Type B pancreatic cell (in vitro differentiated cells): ENCODE results near the gene BMP8B. TPM values are rescaled to one million over a fixed set of nuclear protein-coding genes. Genes with fewer than 3 reads are reported as not detected.

ENCODE experiments used
- DNase-seq: peaks from one replicate; pipeline ENCODE4 v3.0.0; 2021; ENCODE audit warnings: mixed read lengths; ENCODE audit not compliant: unreplicated experiment; ENCODE audit errors: extremely low spot score
- H3K27ac Mint-ChIP-seq: 2 replicates; pipeline ENCODE4 v1.8.0; 2021; ENCODE audit warnings: mild to moderate bottlenecking, mixed read lengths
- H3K27me3 Mint-ChIP-seq: 2 replicates; pipeline ENCODE4 v1.8.0; 2021; ENCODE audit warnings: mixed read lengths
- H3K36me3 Mint-ChIP-seq: 2 replicates; pipeline ENCODE4 v1.8.0; 2021; ENCODE audit warnings: mixed read lengths
- H3K4me1 Mint-ChIP-seq: one replicate; pipeline ENCODE4 v1.8.0; 2021; ENCODE audit warnings: mixed read lengths; ENCODE audit not compliant: unreplicated experiment
- H3K4me3 Mint-ChIP-seq: 2 replicates; pipeline ENCODE4 v1.8.0; 2021; ENCODE audit warnings: mild to moderate bottlenecking, mixed read lengths
- H3K9me3 Mint-ChIP-seq: 2 replicates; pipeline ENCODE4 v1.8.0; 2021; ENCODE audit warnings: mixed read lengths
- CTCF ChIP-seq: fragments of 200-600 bp; sonication (generic); conservative IDR thresholded peaks from 2 replicates; pipeline ENCODE4 v1.5.0; 2021; ENCODE audit warnings: antibody characterized with exemption, mild to moderate bottlenecking
- total RNA-seq: library from RNA; stranded (reverse); gene quantifications from 2 replicates; pipeline ENCODE4 v1.2.1, GENCODE V29; 2021; ENCODE audit warnings: low replicate concordance

Gene BMP8B
- total RNA-seq, 1 donor from 2014 or later = 1.5 TPM

GRCh38 chr1:39727932-39728317, 60.7 kb downstream of the BMP8B start:
- Mint-ChIP-seq H3K4me1 (no peaks in the 10 kb centered on the region), H3K36me3 (no peaks in the 10 kb centered on the region), H3K27ac (no peak overlapping the region), H3K4me3 (no peak overlapping the region), H3K9me3 (no peaks in the 10 kb centered on the region), H3K27me3 (peaks cover 82% of the 10 kb centered on the region)
- TF ChIP-seq CTCF = no peak
- DNase-seq = no peak

GRCh38 chr1:39727221-39727931, 61.3 kb downstream of the BMP8B start:
- Mint-ChIP-seq H3K9me3 (no peaks in the 10 kb centered on the region), H3K36me3 (no peaks in the 10 kb centered on the region), H3K27me3 (peaks cover 83% of the 10 kb centered on the region), H3K4me1 (no peaks in the 10 kb centered on the region), H3K27ac (no peak overlapping the region), H3K4me3 (no peak overlapping the region)
- no peak for TF ChIP-seq CTCF
- no peak for DNase-seq

GRCh38 chr1:39726600-39726999, 62.1 kb downstream of the BMP8B start:
- Mint-ChIP-seq H3K4me3 (no peak overlapping the region), H3K9me3 (no peaks in the 10 kb centered on the region), H3K36me3 (no peaks in the 10 kb centered on the region), H3K27ac (no peak overlapping the region), H3K27me3 (peaks cover 89% of the 10 kb centered on the region), H3K4me1 (no peaks in the 10 kb centered on the region)
- TF ChIP-seq CTCF = no peak
- DNase-seq = no peak

- TF ChIP-seq CTCF = no peak
- DNase-seq = no peak
- no peaks in the 10 kb centered on the region for H3K9me3 Mint-ChIP-seq
- peaks cover 4% of the 10 kb centered on the region for H3K4me1 Mint-ChIP-seq
- peaks cover 82% of the 10 kb centered on the region for H3K27me3 Mint-ChIP-seq
- H3K36me3 Mint-ChIP-seq = no peaks in the 10 kb centered on the region
- no peak overlapping the region for H3K27ac Mint-ChIP-seq
- no peak overlapping the region for H3K4me3 Mint-ChIP-seq
Measured at GRCh38 chr1:39722495-39722894, 66.2 kb downstream of the BMP8B start.

- TF ChIP-seq CTCF = no peak
- H3K27me3 Mint-ChIP-seq = peaks cover 82% of the 10 kb centered on the region
- H3K4me3 Mint-ChIP-seq = no peak overlapping the region
- no peaks in the 10 kb centered on the region for H3K9me3 Mint-ChIP-seq
- no peaks in the 10 kb centered on the region for H3K36me3 Mint-ChIP-seq
- no peak for DNase-seq
- peaks cover 4% of the 10 kb centered on the region for H3K4me1 Mint-ChIP-seq
- no peak overlapping the region for H3K27ac Mint-ChIP-seq
Measured at GRCh38 chr1:39721664-39722063, 67.0 kb downstream of the BMP8B start.
